HG03060 (cell line): ENCODE data around the gene RPS15.
"Not testable (repeated sequence)": the region's sequence is repeated elsewhere in the genome, so short reads cannot be mapped to it uniquely, and the experiment has no call there.

ENCODE experiments used
- ATAC-seq: cut with Tn5 transposase; IDR thresholded peaks from one replicate; pipeline ENCODE4 v1.9.1; 2021; ENCODE audit warnings: low read depth, moderate number of reproducible peaks; ENCODE audit not compliant: unreplicated experiment

RPS15 gene

DNA sequence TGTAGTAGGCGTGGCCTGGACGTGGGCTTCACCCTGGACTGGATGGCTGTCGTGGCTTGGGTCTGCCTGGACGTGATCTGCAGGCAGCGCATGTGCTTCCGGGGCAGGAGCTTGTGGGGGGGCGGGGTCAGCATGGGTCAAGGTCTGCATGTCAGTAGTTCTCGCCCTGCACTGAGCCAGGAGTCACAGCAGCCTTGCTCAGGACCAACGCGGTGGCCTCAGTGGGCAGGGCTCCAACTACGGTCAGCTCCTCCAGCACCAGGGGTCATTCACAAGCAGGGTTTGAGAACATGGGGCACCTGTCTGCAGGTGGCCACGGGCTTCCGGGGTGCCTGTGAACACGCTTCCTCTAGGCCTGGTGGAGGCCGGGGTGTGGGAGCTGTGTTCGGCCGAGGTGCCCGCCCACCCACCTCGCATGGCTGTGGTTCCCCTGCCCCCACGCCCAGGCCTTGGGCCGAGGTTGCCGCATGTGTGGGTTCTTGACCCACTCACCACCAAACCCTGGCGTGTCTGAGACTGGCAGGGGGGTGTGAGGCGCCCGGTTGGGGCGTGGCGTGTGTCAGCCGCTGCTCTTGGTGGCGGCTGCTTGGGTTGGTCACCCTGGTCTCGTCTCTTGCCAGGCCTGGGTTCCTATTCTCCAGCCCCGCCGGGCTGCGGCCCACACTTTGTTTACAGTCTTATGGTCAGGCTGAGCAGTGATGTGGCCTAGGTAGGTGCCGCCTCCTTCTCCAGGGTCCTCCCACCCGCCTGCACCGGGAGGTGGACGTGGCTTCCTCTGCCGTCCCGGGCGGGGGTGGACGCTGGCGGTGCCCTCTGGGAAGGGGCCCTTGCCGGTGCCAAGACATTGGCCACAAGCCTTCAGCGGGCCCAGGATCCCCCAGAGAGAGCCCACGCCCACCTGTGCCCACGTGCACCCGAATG lies 4.8 kb upstream of the RPS15 start:
- no peak for ATAC-seq

DNA sequence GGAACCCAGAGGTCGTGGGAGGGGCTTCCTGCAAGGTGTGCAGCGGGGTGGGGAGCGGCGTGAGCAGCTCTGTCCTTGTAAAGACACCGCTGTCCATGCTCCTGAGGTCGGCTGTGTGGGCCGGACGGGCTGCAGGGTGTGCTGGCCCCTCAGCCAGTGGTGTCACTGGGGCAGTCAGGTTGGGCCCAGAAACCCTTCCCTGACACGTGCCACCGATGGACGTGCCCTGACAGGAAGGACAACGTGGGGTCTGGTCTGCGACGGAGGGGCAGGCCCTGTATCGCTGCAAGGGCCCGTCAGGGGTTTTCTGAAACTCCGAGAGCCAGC lies 4.2 kb upstream of the RPS15 start:
- no peak for ATAC-seq

DNA sequence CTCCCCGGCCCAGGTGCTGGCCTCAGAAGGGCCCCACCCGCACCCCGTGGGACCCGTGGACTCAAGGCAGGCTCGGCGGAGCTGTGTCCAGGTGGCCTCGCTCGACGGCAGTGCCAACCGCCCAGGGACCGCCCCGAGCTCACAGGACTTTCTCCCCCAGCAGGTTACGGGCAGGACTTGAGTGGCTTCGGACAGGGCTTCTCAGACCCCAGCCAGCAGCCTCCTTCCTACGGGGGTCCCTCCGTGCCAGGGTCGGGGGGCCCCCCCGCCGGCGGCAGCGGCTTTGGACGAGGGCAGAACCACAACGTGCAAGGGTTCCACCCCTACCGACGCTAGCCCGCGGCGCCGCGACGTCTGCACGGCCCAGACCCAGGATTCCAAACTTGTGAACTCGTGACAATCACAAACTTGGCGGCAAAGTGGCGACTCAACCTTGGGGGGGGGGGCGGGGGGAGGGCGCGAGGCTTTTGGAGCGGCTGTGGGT lies 3.6 kb upstream of the RPS15 start:
- no peak for ATAC-seq

DNA sequence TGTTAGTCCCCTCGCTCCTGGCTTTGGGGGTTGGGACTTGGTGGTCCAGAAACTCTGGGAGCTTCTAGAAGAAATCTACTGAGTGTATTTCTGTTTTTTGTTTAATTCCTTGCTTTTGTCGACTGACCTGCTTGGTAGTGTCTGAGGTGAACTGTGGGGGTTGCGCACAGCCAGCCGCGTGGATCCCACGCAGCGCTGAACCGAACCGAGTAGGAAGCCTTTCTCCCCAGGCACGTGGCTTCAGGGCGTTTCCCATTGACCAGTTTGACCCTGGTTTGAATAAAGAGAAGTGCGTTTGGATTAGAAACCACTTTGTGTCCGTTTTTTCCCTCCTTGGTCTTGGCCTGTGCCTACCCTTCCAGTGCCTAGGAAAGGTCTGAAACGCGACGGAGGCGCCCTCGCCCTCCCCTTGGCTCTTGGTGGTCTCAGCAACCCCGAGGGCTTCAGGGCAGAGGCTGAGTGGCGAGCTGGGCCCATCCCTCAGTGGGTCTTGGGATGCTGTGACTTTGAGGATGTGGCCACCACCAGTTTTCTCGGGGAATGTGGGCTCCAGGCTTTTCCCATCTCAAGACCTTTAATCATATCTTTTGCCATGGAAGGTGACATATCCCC lies 2.7 kb upstream of the RPS15 start:
- no peak for ATAC-seq

DNA sequence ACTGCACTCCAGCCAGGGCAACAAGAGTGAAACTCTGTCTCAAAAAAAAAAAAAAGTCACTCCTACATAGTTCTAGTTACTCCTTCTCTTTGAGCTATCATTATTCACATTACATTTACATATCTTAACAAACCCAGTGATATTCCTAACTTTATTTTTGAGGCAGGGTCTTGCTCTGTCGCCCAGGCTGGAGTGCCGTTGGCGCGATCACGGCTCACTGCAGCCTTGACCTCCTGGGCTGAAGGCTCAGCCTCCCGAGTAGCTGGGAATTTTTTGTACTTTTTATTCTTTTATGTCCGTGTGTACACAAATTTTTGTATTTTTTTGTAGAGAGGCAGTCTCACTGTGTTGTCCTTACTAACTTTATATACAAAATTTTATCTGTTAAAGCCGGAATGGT lies 587 bp upstream of the RPS15 start:
- no peak for ATAC-seq

DNA sequence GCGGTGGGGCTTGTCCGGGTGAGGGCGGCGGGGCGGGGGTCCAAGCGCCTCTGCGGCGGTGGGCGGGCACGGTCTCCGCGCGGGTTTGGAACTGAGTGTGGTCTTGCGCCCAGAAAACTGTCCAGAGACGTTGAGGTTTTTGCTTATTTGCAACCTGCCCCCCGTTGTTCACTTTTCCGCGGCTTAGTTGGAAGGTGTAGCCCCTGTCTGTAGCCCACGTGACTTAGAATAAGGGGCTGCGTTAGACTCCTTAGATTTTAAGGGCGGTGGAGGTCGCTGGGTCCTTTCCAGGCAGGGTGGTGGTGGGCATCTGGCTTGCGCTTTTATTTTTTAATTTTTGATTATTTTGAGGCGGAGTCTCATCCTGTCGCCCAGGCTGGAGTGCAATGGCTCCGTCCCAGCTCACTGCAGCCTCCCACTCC lies 748 bp downstream of the RPS15 start:
- ATAC-seq = no peak

DNA sequence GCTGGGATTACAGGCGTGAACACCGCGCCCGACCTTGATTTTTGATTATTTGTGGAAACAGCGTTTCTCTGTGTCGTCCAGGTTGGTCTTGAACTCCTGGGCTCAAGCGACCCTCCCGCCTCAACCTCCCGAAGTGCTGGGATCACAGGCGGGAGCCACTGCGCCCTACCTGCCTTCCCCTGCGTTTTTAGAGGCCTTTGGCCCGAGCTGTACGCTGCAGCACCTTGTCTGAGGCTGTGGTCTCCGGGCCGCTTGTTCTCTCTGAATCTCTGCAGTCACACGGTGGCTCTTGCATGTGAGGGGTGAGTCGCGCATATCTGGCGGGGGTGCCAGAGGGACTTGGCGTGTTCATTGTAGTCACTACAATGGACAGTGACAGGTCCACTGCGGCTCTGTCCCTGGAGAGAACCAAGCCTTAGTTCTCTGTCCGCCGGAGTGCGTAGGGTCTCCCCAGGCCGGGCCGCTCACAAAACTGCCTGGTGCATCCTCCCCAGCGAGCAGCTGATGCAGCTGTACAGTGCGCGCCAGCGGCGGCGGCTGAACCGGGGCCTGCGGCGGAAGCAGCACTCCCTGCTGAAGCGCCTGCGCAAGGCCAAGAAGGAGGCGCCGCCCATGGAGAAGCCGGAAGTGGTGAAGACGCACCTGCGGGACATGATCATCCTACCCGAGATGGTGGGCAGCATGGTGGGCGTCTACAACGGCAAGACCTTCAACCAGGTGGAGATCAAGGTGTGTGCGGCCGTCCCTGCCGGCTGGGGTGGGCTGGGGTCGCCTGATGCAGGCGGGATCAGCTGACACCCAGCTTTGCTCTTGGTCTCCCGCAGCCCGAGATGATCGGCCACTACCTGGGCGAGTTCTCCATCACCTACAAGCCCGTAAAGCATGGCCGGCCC lies 1.6 kb downstream of the RPS15 start:
- not testable (repeated sequence) for ATAC-seq

DNA sequence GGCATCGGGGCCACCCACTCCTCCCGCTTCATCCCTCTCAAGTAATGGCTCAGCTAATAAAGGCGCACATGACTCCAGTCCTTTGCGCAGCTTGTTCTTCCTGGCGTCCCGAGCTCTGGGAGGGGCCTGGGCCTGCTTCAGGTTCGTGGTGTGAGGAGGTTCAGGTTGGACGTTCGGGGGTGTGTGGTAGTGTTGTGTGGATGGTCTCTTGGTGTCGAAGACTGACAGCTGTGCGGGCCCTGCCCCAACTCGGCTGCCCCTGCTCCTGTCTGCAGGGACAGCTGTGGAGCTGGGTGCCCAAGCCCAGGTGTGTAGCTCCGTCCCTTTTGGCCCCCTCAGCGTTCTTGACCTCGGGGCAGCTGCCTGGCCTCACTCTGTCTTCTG lies 2.2 kb downstream of the RPS15 start:
- no peak for ATAC-seq

DNA sequence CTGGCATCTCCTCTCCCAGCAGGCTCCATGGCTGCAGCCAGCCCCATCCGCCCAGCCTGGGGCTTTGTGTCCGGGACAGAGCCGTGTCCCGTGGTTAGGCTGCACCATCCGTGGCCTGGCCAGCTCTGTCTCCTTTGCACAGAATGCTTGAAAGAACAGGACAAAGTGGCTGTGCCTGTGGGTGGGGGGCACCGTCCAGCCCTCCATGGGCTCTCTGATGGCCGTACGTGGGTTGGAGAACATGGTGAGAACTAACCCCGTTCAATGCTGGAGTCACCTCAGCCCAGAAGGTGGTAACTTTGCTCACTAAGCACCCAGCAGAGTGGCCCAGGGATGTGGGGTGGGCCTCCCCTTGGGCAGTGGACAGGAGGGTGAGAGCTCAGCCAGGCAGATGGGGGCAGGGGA lies 2.8 kb downstream of the RPS15 start:
- no peak for ATAC-seq

DNA sequence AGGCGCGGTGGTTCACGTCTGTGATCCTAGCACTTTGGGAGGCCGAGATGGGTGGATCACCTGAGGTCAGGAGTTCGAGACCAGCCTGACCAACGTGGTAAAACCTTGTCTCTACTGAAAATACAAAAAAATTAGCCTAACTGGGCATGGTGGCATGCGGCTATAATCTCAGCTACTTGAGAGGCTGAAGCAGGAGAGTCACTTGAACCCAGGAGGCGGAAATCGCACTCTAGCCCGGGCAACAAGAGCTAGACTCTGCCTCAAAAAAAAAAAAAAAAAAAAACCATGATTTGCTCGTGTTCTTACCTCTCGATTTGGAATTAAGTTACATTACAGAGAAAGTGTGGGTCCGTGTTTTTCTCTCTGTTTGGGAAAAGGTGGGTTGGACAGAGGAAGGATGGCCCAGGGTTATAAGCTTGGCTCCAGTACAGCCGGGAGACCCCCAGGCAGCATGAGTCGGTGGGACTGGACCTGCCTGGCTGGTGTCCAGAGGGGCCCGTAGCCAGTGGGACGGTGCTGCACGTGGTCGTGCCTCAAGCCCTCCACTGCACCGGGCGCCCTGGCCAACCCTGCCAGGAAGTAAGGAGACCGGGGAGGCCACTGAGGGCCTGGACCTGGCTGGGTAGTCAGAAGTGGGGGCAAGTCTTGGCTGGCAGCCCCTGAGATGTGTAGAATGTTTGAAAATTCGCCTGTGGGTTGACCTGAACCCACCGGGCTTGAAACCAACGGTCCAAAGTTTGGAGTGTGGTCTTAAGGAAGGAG lies 3.7 kb downstream of the RPS15 start:
- no peak for ATAC-seq

DNA sequence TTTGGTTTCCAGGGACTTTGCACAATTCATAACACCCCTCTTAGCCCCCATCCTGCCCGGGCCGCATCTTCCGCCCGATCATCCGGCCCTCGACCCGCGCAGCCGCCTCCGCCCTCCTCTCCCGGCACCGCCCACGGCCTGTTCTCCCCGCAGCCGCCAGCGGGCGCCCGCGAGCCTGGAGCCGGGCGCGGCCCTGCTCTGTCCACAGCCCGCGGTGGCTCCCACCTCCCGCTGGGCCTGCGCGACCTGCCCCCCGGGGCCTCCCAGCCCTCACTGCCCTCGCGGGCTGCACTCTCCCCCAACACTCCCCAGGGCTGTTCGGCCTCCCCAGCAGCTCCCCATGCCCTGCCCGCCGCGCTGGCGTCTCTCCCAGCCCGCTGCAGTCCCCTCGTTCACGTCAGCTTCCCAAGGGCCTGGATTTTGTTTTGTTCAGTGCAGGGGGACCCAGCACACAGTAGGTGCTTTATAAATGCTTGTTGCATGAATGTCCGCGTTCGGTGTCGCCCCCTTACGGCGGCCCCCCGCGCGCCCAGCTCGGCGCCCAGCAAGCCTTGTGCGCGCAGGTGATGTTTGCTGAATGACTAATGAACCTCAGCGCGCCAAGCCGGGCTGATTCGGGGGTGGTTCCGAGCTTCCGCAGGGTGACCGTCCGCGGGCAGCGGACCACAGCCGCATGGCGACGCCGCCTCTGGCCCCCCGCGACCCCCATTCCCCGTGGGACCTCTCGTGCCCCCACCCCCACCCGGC lies 7.2 kb downstream of the RPS15 start:
- no peak for ATAC-seq

DNA sequence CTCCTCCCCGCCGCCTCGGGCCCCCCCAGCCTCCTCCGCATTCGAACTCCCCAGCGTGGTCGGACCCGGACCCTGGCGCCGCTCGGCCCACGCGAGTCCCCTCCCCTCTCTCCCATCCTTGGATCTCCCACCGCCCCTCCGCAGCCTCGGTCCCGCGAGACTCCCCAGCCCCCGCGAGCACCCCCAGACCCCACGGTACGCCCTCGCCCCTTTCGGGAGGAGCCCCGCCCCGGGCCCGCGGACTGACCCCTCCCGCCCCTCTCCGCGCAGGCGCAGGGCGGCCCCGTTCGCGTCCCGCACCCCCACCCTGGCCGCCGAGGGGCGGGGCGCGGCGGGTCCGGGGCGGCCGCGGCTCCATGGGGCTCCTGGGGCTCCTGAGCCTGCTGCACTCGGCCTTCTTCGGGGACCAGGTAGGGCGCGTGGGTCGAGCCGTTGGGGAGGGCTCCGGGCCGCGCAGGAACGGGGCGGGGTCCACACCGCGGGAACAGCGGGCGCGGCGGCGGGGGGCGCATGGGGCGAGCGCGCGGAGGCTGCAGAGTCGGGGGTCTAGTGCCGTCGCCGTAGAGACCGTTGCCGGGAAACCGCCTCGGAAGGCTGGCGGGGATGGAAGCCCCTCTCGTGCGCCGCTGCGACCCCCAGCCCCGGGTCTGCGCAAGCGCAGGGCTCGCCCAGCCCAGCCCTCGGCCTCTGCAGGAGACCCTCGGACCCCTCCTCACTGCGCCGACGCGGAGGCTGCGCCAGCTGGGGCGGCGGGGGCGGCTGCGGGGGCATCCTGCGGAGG lies 7.9 kb downstream of the RPS15 start:
- no peak for ATAC-seq

DNA sequence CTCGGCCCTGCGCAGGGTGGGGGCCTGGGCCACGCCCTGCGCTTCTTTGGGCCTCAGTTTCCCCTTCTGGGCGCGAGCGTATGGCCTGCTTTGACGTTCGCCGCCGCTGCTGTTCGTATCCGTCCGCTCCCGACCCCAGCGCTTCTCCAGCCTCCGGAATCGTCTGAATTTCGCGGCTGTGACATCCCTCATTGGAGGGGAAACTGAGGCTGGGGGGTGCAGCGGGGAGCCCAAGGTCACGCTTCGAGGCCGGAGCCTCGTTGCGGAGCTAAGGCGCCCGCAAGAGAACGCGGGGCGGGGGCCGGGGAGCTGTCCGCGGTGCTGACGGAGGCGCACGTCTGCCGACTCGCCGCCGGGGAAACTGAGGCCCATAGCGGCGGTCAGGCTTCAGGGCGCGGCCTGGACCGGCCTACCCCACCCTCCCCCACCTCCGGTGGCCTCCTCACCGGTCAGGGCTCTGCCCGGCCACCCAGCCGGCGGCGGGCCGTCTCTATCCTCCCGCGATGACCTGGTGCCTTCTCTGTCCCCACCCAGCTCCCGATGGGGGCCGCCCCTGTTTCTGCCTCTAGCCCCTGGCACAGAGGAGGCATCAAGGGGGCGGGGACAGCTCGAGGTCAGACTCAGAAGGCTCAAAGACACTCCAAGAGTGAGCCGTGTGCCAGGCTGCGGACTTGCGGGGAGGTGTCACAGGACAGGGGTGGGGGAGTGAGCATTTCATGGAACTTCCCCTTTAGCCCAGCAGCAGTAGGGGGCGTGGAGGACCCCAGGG lies 8.7 kb downstream of the RPS15 start:
- ATAC-seq = no peak

DNA sequence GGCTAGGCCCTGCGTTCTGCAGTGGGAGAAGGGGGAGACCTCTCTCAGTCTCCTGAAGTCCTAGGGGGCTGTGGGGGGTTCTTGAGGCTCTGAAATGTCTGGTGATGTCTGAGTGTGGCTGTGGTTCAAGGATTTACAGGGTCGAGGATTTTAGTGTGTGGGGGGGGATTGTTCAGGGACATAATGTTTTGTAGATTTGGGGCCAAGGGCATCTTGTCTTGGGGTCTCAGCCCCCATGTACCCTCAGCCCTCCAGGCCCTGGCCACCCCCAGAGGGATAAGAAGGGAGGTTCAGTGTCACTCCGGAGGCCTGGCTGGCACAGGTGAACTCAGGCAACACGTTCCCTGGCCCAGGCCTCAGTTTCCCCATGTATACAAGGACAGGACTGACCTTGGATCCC lies 9.3 kb downstream of the RPS15 start:
- no peak for ATAC-seq

DNA sequence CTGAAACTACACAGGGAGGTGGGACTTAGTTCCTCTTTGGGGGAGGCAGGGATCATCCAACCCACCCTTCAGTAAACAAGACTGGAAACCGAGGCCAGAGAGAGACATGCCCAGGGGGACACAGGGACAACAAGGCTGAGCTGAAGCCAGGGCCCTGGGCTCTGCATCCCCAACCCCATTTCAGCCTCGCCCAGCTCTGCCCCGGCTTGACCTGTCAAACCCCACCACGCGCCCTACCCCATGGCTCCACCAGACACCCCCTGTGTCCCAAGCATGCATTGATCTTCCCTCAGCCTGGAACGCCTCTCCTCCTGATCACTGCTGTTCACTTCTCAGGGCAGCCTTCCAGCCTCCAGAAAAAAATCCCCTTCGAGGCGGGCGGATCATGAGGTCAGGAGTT lies 9.7 kb downstream of the RPS15 start:
- ATAC-seq = no peak

DNA sequence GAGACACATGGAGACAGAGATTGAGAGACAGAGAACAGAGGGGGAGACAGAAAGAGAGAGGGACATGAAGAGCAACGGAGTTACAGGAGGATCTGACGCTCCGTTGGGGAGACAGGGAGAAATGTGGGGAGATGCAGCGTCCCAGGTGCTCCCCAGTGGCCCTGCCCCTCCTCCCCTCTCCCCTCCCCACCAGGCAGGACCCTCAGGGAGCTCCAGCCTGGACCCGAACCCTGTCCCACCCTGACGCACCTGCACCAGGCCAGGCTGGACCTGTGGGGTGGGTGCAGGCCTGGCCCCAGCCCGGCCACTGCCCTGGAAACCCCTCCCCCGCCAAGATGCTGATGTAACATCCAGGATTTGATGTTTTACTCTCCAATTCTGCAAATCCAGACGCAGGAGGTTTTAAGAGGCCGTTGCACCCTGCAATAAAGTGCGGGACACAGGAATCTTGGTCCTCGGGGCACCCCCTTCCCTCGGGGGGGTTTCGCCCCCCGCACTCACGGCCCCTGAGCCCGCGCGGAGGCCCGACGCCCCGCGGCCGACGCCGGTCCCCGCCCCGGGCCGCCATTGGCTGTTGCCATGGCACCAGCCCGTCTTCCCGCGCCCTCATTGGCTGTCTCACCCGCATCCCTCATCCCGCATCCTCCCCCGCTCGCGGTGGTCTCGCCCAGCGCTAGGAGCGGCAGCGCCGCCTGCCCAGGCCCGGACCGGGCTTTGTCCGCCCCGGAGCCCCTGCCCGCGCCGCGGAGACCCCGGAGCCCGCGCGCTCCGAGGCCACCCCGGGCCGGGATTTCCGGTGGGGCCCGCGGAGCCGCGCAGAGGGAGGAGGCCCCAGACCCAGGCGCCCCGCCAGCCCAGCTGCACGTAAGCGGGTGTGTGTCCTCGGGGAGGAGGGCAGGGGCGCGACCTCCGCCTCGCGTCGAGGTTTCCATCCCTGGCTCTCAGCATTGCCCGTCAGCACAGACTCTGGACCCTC lies 11.6 kb downstream of the RPS15 start, which contains the start of gene APC2:
APC2 (plus strand) TSS at position 655 of the 976 bp plus-strand sequence. CDS start 2,881 bp downstream, outside the sequence.
- ATAC-seq = no peak
